MM.1S (cell line): ENCODE data around the gene FKBP2.

Experiments used
- DNase-seq: peaks from one replicate; pipeline ENCODE4 v3.0.0-alpha.2; 2015
- H2AFZ ChIP-seq: fragments of 300-600 bp; sonication (generic); 2 replicates; pipeline ENCODE4 v1.6.0; 2016; ENCODE audit warnings: antibody characterized with exemption, low read length
- H3F3A ChIP-seq: fragments of 300-600 bp; sonication (generic); 2 replicates; pipeline ENCODE4 v1.6.1; 2016; ENCODE audit warnings: mild to moderate bottlenecking, antibody characterized with exemption, low read length, moderate library complexity, mixed read lengths; ENCODE audit not compliant: insufficient read depth
- H3K27ac ChIP-seq: fragments of 300-600 bp; sonication (generic); 2 replicates; pipeline ENCODE4 v1.5.1; 2016; ENCODE audit warnings: mild to moderate bottlenecking, low read length
- H3K27me3 ChIP-seq: fragments of 300-600 bp; sonication (generic); replicated peaks from 2 replicates; pipeline ENCODE4 v1.6.0; 2016; ENCODE audit warnings: low read length; ENCODE audit not compliant: insufficient read depth
- H3K36me3 ChIP-seq: fragments of 300-600 bp; sonication (generic); replicated peaks from 2 replicates; pipeline ENCODE4 v1.6.1; 2016; ENCODE audit warnings: mild to moderate bottlenecking, low read length, mixed read lengths; ENCODE audit not compliant: insufficient read depth
- H3K4me1 ChIP-seq: fragments of 300-600 bp; sonication (generic); 2 replicates; pipeline ENCODE4 v1.6.1; 2016; ENCODE audit warnings: low read length, mixed read lengths
- H3K4me2 ChIP-seq: fragments of 300-600 bp; sonication (generic); 2 replicates; pipeline ENCODE4 v1.6.0; 2016; ENCODE audit warnings: low read depth, low read length
- H3K4me3 ChIP-seq: fragments of 300-600 bp; sonication (generic); 2 replicates; pipeline ENCODE4 v1.5.1; 2016; ENCODE audit warnings: low read length, mixed read lengths
- H3K79me2 ChIP-seq: fragments of 300-600 bp; sonication (generic); 2 replicates; pipeline ENCODE4 v1.6.1; 2016; ENCODE audit warnings: mixed run types, low read length, mixed read lengths
- H3K9ac ChIP-seq: fragments of 300-600 bp; sonication (generic); 2 replicates; pipeline ENCODE4 v1.6.1; 2016; ENCODE audit warnings: low read length, mixed read lengths
- H3K9me2 ChIP-seq: fragments of 300-600 bp; sonication (generic); replicated peaks from 2 replicates; pipeline ENCODE4 v1.6.1; 2016; ENCODE audit warnings: mild to moderate bottlenecking, low read length, mixed read lengths; ENCODE audit not compliant: insufficient read depth
- H3K9me3 ChIP-seq: fragments of 300-600 bp; sonication (generic); replicated peaks from 2 replicates; pipeline ENCODE4 v1.6.1; 2016; ENCODE audit warnings: mild to moderate bottlenecking, low read length, mixed read lengths; ENCODE audit not compliant: insufficient read depth
- H4K20me1 ChIP-seq: fragments of 300-600 bp; sonication (generic); 2 replicates; pipeline ENCODE4 v1.6.1; 2016; ENCODE audit warnings: mild to moderate bottlenecking, low read length, moderate library complexity, mixed read lengths; ENCODE audit not compliant: insufficient read depth
- CTCF ChIP-seq: fragments of 300-600 bp; sonication (generic); IDR thresholded peaks from 2 replicates; pipeline ENCODE4 v1.5.1; 2016; ENCODE audit warnings: antibody characterized with exemption, low read length, mixed read lengths
- EZH2 ChIP-seq: fragments of 300-600 bp; sonication (generic); optimal IDR thresholded peaks from 2 replicates; pipeline ENCODE3; 2017; ENCODE audit warnings: low read depth, mild to moderate bottlenecking, antibody characterized with exemption, low read length, mixed read lengths
- EZH2phosphoT487 ChIP-seq: fragments of 300-600 bp; sonication (generic); IDR thresholded peaks from 2 replicates; pipeline ENCODE4 v1.6.1; 2018; ENCODE audit warnings: antibody characterized with exemption, low read length

The FKBP2 gene

GRCh38 chr11:64227405-64227956, 13.4 kb upstream of the FKBP2 start:
- peaks cover 14% of the 10 kb centered on the region for H3K4me1 ChIP-seq
- no peaks in the 10 kb centered on the region for H3K9me3 ChIP-seq
- H3K27ac ChIP-seq = no peak overlapping the region
- no peaks in the 10 kb centered on the region for H4K20me1 ChIP-seq
- H3F3A ChIP-seq = peaks cover 7% of the 10 kb centered on the region
- no peaks in the 10 kb centered on the region for H3K27me3 ChIP-seq
- TF ChIP-seq EZH2 = no peak
- H3K36me3 ChIP-seq = no peaks in the 10 kb centered on the region
- H3K4me2 ChIP-seq = peak overlapping the region; percentile 93
- H3K9me2 ChIP-seq = no peaks in the 10 kb centered on the region
- peaks cover 29% of the 10 kb centered on the region for H3K79me2 ChIP-seq
- peak overlapping the region; percentile 79; the same call in 1 of the 2 replicates for H3K9ac ChIP-seq
- DNase-seq = no peak
- no peak overlapping the region for H2AFZ ChIP-seq
- peak overlapping the region; percentile 87 for H3K4me3 ChIP-seq

GRCh38 chr11:64229090-64229743, 11.7 kb upstream of the FKBP2 start:
- H3K9me3 ChIP-seq = no peaks in the 10 kb centered on the region
- H3K27me3 ChIP-seq = no peaks in the 10 kb centered on the region
- TF ChIP-seq EZH2 = no peak
- TF ChIP-seq EZH2phosphoT487 = no peak
- no peak for TF ChIP-seq CTCF
- H3K9ac ChIP-seq = no peak overlapping the region
- no peaks in the 10 kb centered on the region for H4K20me1 ChIP-seq
- no peak overlapping the region for H3K4me3 ChIP-seq
- peaks cover 10% of the 10 kb centered on the region for H3F3A ChIP-seq
- no peaks in the 10 kb centered on the region for H3K36me3 ChIP-seq
- no peak for DNase-seq
- H2AFZ ChIP-seq = no peak overlapping the region
- H3K79me2 ChIP-seq = peaks cover 29% of the 10 kb centered on the region
- no peak overlapping the region; the same call in 1 of the 2 replicates for H3K27ac ChIP-seq
- H3K9me2 ChIP-seq = no peaks in the 10 kb centered on the region
- H3K4me2 ChIP-seq = peak overlapping the region; percentile 85; the same call in 1 of the 2 replicates
- H3K4me1 ChIP-seq = peaks cover 14% of the 10 kb centered on the region

- H3K4me2 ChIP-seq = peak overlapping the region; percentile 85
- H3K9me2 ChIP-seq = no peaks in the 10 kb centered on the region
- H3K36me3 ChIP-seq = no peaks in the 10 kb centered on the region
- H3K79me2 ChIP-seq = peaks cover 29% of the 10 kb centered on the region
- H4K20me1 ChIP-seq = no peaks in the 10 kb centered on the region
- peak overlapping the region; percentile 97 for H3K4me3 ChIP-seq
- peak overlapping the region; percentile 89 for H3K9ac ChIP-seq
- no peak for DNase-seq
- TF ChIP-seq EZH2 (no peak), EZH2phosphoT487 (no peak), CTCF (no peak)
- H3F3A ChIP-seq = peaks cover 10% of the 10 kb centered on the region
- H3K4me1 ChIP-seq = peaks cover 14% of the 10 kb centered on the region
- no peaks in the 10 kb centered on the region for H3K9me3 ChIP-seq
- peak overlapping the region; percentile 51; the same call in 1 of the 2 replicates for H3K27ac ChIP-seq
- H2AFZ ChIP-seq = peak overlapping the region; percentile 78
- no peaks in the 10 kb centered on the region for H3K27me3 ChIP-seq
Measured at GRCh38 chr11:64229744-64230170, 11.1 kb upstream of the FKBP2 start.
